Suppressor macrophage treated with lipopolysaccharide for 1 hour (primary cell): ENCODE results near the gene CEP70.
"Not testable (repeated sequence)": the region's sequence is repeated elsewhere in the genome, so short reads cannot be mapped to it uniquely, and the experiment has no call there.

Source experiments
- DNase-seq, 3 donors: peaks; one replicate each; pipeline ENCODE4 v3.0.0-alpha.2; 2020 to 2022

CEP70 gene

GRCh38 chr3:138588445-138588844 is 5.6 kb downstream of the CEP70 start:
- DNase-seq, result no peak

- no peak for DNase-seq
Measured at GRCh38 chr3:138587374-138587773, 6.7 kb downstream of the CEP70 start.

GRCh38 chr3:138578961-138579574 is 15.0 kb downstream of the CEP70 start:
- no peak for DNase-seq

- DNase-seq, result peak; percentile 75 to 89 (median 84)
Measured at GRCh38 chr3:138578141-138578540, 15.9 kb downstream of the CEP70 start.

GRCh38 chr3:138573138-138573537 is 20.9 kb downstream of the CEP70 start:
- no peak for DNase-seq

- DNase-seq, result not testable (repeated sequence)
Measured at GRCh38 chr3:138569624-138570023, 24.4 kb downstream of the CEP70 start.

GRCh38 chr3:138569090-138569489 is 25.0 kb downstream of the CEP70 start:
- no peak for DNase-seq

- DNase-seq, result no peak
Measured at GRCh38 chr3:138567403-138567802, 26.7 kb downstream of the CEP70 start.

GRCh38 chr3:138566293-138566692 is 27.8 kb downstream of the CEP70 start:
- not testable (repeated sequence) for DNase-seq

GRCh38 chr3:138562902-138563301 is 31.2 kb downstream of the CEP70 start:
- not testable (repeated sequence) for DNase-seq

GRCh38 chr3:138560501-138560900 is 33.6 kb downstream of the CEP70 start:
- DNase-seq, result no peak

GRCh38 chr3:138559134-138559533 is 34.9 kb downstream of the CEP70 start:
- no peak for DNase-seq

GRCh38 chr3:138554775-138555174 is 39.3 kb downstream of the CEP70 start:
- not testable (repeated sequence) for DNase-seq

GRCh38 chr3:138550958-138551357 is 43.1 kb downstream of the CEP70 start:
- DNase-seq, result not testable (repeated sequence)

GRCh38 chr3:138549179-138549977 is 44.7 kb downstream of the CEP70 start:
- no peak for DNase-seq

- DNase-seq, result no peak
Measured at GRCh38 chr3:138547342-138547975, 46.6 kb downstream of the CEP70 start.

- no peak for DNase-seq
Measured at GRCh38 chr3:138544546-138544945, 49.5 kb downstream of the CEP70 start.

GRCh38 chr3:138542977-138543376 is 51.1 kb downstream of the CEP70 start:
- no peak for DNase-seq

GRCh38 chr3:138539352-138539751 is 54.7 kb downstream of the CEP70 start:
- DNase-seq, result no peak

GRCh38 chr3:138521445-138521844 is 72.6 kb downstream of the CEP70 start:
- not testable (repeated sequence) for DNase-seq

GRCh38 chr3:138513090-138513843 is 80.8 kb downstream of the CEP70 start:
- DNase-seq, result no peak

- DNase-seq, result no peak
Measured at GRCh38 chr3:138511945-138512344, 82.1 kb downstream of the CEP70 start.

GRCh38 chr3:138509586-138509985 is 84.5 kb downstream of the CEP70 start:
- DNase-seq, result no peak
